SK-N-SH (cell line): ENCODE results near the gene HLF. TPM values are rescaled to one million over a fixed set of nuclear protein-coding genes. Genes with fewer than 3 reads are reported as not detected.

ENCODE experiments used
- CTCF ChIA-PET: fragments of 300-600, 350-600 bp; formaldehyde crosslinking; extraction: SDS; loops from one replicate; lab custom pipeline; 2021; lab: Yijun Ruan, JAX
- POLR2A ChIA-PET: fragments of 350-600 bp; sonication (Branson Sonifier 250); formaldehyde crosslinking; extraction: SDS; loops from one replicate; lab custom pipeline; 2020; ENCODE audit warnings: antibody characterized with exemption, inconsistent platforms; lab: Yijun Ruan, JAX
- DNase-seq: peaks from one replicate; pipeline ENCODE4 v3.0.0; 2012
- H2AFZ ChIP-seq: fragments of 200-600 bp; sonication (generic); 2 replicates; pipeline ENCODE4 v1.8.1; 2016; ENCODE audit warnings: antibody characterized with exemption, mild to moderate bottlenecking, low read depth
- H3F3A ChIP-seq: fragments of 200-600 bp; sonication (generic); replicated peaks from 2 replicates; pipeline ENCODE3; 2016; ENCODE audit warnings: antibody characterized with exemption, mild to moderate bottlenecking; ENCODE audit not compliant: insufficient read depth
- H3K27ac ChIP-seq, 2 experiments: fragments of 200-500 bp in 1 of 2; fragments of 200-600 bp in 1 of 2; sonication (Bioruptor generic) in 1 of 2; sonication (generic), shearing (Covaris generic) in 1 of 2; 2 replicates each; pipeline versions ENCODE4 v1.5.1 to v1.6.1; 2014 to 2016; ENCODE audit warnings: low read depth in 2 of 2, inconsistent platforms in 1 of 2, low read length in 1 of 2, mild to moderate bottlenecking in 1 of 2, mixed read lengths in 1 of 2
- H3K27me3 ChIP-seq: fragments of 200-600 bp; sonication (generic), shearing (Covaris generic); 2 replicates; pipeline ENCODE4 v1.6.1; 2016; ENCODE audit warnings: mixed run types; ENCODE audit not compliant: insufficient read depth
- H3K36me3 ChIP-seq, 2 experiments: fragments of 200-500 bp in 1 of 2; fragments of 200-600 bp in 1 of 2; sonication (Bioruptor generic) in 1 of 2; sonication (generic) in 1 of 2; replicated peaks in 1 of 2; 2 replicates each; pipeline versions ENCODE3 to v1.5.1; 2014 to 2016; ENCODE audit warnings: low read length in 1 of 2, mild to moderate bottlenecking in 1 of 2; ENCODE audit not compliant: insufficient read depth in 2 of 2, control insufficient read depth in 1 of 2
- H3K4me1 ChIP-seq, 2 experiments: fragments of 200-500 bp in 1 of 2; fragments of 200-600 bp in 1 of 2; sonication (Bioruptor generic) in 1 of 2; sonication (generic), shearing (Covaris generic) in 1 of 2; 2 replicates each; pipeline versions ENCODE4 v1.5.1 to v1.6.1; 2014 to 2016; ENCODE audit warnings: low read depth in 1 of 2, low read length in 1 of 2, mixed run types in 1 of 2; ENCODE audit not compliant: insufficient read depth in 2 of 2, control insufficient read depth in 1 of 2
- H3K4me2 ChIP-seq: fragments of 200-600 bp; sonication (generic), shearing (Covaris generic); 2 replicates; pipeline ENCODE4 v1.6.1; 2017; ENCODE audit warnings: mixed run types
- H3K4me3 ChIP-seq, 2 experiments: fragments of 200-500 bp in 1 of 2; fragments of 200-600 bp in 1 of 2; sonication (Bioruptor generic) in 1 of 2; sonication (generic), shearing (Covaris generic) in 1 of 2; 2 replicates each; pipeline versions ENCODE4 v1.5.1 to v1.8.1; 2014 to 2016; ENCODE audit warnings: low read depth in 2 of 2, inconsistent platforms in 1 of 2, low read length in 1 of 2, mild to moderate bottlenecking in 1 of 2, mixed read lengths in 1 of 2, moderate library complexity in 1 of 2
- H3K79me2 ChIP-seq: fragments of 200-600 bp; sonication (generic); 2 replicates; pipeline ENCODE4 v1.8.1; 2017; ENCODE audit warnings: mild to moderate bottlenecking; ENCODE audit not compliant: insufficient read depth
- H3K9ac ChIP-seq: fragments of 200-600 bp; sonication (generic); 2 replicates; pipeline ENCODE4 v1.6.1; 2017; ENCODE audit warnings: mixed run types
- H3K9me2 ChIP-seq: fragments of 200-600 bp; sonication (generic); 2 replicates; pipeline ENCODE4 v1.6.1; 2017; ENCODE audit warnings: mixed run types
- H3K9me3 ChIP-seq: fragments of 200-600 bp; sonication (generic); 2 replicates; pipeline ENCODE4 v1.6.1; 2017; ENCODE audit warnings: mixed run types, mild to moderate bottlenecking, moderate library complexity
- H4K20me1 ChIP-seq: fragments of 200-600 bp; sonication (generic); 2 replicates; pipeline ENCODE4 v1.6.1; 2017; ENCODE audit warnings: mild to moderate bottlenecking, mixed run types; ENCODE audit not compliant: insufficient read depth
- CHD2 ChIP-seq: fragments of 150-350 bp; IDR thresholded peaks from 2 replicates; pipeline ENCODE4 v1.6.1; 2018; ENCODE audit warnings: low read length; ENCODE audit not compliant: partially characterized antibody
- CTCF ChIP-seq: fragments of 200-600 bp; sonication (generic); IDR thresholded peaks from 2 replicates; pipeline ENCODE4 v1.6.1; 2017; ENCODE audit warnings: antibody characterized with exemption, mild to moderate bottlenecking, moderate library complexity
- ELF1 ChIP-seq: IDR thresholded peaks from 2 replicates; pipeline ENCODE4 v1.4.0; 2012
- EP300 ChIP-seq, 2 experiments: IDR thresholded peaks; 2 replicates each; pipeline versions ENCODE4 v1.4.0 to v1.6.1; 2012; ENCODE audit warnings: borderline replicate concordance in 1 of 2, low read depth in 1 of 2, low read length in 1 of 2
- EZH2phosphoT487 ChIP-seq: fragments of 200-600 bp; sonication (generic); IDR thresholded peaks from 2 replicates; pipeline ENCODE4 v1.6.1; 2017; ENCODE audit warnings: low read depth, mixed run types, mild to moderate bottlenecking, antibody characterized with exemption, moderate library complexity, borderline replicate concordance
- FOXM1 ChIP-seq: IDR thresholded peaks from 2 replicates; pipeline ENCODE4 v1.4.0; 2012; ENCODE audit warnings: low read depth, mild to moderate bottlenecking
- GATA2 ChIP-seq: sonication (generic); formaldehyde crosslinking; IDR thresholded peaks from 2 replicates; pipeline ENCODE4 v1.5.0; 2020; ENCODE audit warnings: mild to moderate bottlenecking, missing genetic modification reagents
- JUND ChIP-seq: IDR thresholded peaks from 2 replicates; pipeline ENCODE4 v1.4.0; 2012
- MEF2A ChIP-seq: IDR thresholded peaks from 2 replicates; pipeline ENCODE4 v1.4.0; 2012; ENCODE audit warnings: low read depth, borderline replicate concordance
- NFIC ChIP-seq: IDR thresholded peaks from 2 replicates; pipeline ENCODE4 v1.4.0; 2012; ENCODE audit warnings: borderline replicate concordance
- RAD21 ChIP-seq: IDR thresholded peaks from 2 replicates; pipeline ENCODE4 v1.6.1; 2012; ENCODE audit warnings: mild to moderate bottlenecking, low read length
- RXRA ChIP-seq: IDR thresholded peaks from 2 replicates; pipeline ENCODE4 v1.4.0; 2012; ENCODE audit warnings: low read depth, mild to moderate bottlenecking, borderline replicate concordance
- SIN3A ChIP-seq: IDR thresholded peaks from 2 replicates; pipeline ENCODE4 v1.6.1; 2012; ENCODE audit warnings: low read depth, mild to moderate bottlenecking, low read length, moderate library complexity, borderline replicate concordance
- TAF1 ChIP-seq: IDR thresholded peaks from 2 replicates; pipeline ENCODE4 v1.6.1; 2012; ENCODE audit warnings: low read depth, mild to moderate bottlenecking, low read length, moderate library complexity, borderline replicate concordance
- USF1 ChIP-seq: IDR thresholded peaks from 2 replicates; pipeline ENCODE4 v1.4.0; 2012; ENCODE audit warnings: low read depth, borderline replicate concordance
- USF2 ChIP-seq: fragments of 150-350 bp; IDR thresholded peaks from 2 replicates; pipeline ENCODE4 v1.6.1; 2017; ENCODE audit warnings: antibody characterized with exemption, low read length, low read depth, borderline replicate concordance
- YY1 ChIP-seq: IDR thresholded peaks from 2 replicates; pipeline ENCODE4 v1.4.0; 2012; ENCODE audit warnings: low read depth, mild to moderate bottlenecking
- ZBTB33 ChIP-seq: IDR thresholded peaks from 2 replicates; pipeline ENCODE4 v1.4.0; 2012; ENCODE audit warnings: low read depth, borderline replicate concordance
- WGBS: methylation state at CpG from one replicate; pipeline ENCODE4 v1.1.6; 2017; ENCODE audit warnings: low lambda C conversion rate; 5-methylcytosine and 5-hydroxymethylcytosine counted together
- polyA plus RNA-seq, 3 experiments: library from polyadenylated mRNA; depleted of rRNA; stranded (reverse); fragments of >200 nt; gene quantifications; 2 replicates each; pipeline ENCODE4 v1.2.3, GENCODE V29; 2012

Gene HLF
- polyA plus RNA-seq, 1 of the 3 experiments (the other 2 are of a cell fraction), result 0.03 TPM

- no peak for TF ChIP-seq USF1
These were observed 86.1 kb downstream of the HLF start (continued) for GRCh38 chr17:55350825-55351205.

- Histone ChIP-seq H3K4me1 (peaks cover 0 to 2% of the 10 kb centered on the region in 2 experiments; a peak in 1 of 4 replicates), H3K9me2 (no peaks in the 10 kb centered on the region), H3K27ac (no peak overlapping the region), H3K79me2 (no peaks in the 10 kb centered on the region), H2AFZ (no peak overlapping the region), H3K27me3 (no peaks in the 10 kb centered on the region)
- DNase-seq, result no peak
- no peak for TF ChIP-seq EZH2phosphoT487
- TF ChIP-seq CHD2, result no peak
- no peak for TF ChIP-seq EP300 (IDR thresholded peaks at IDR 0.05; ENCODE audit: borderline replicate concordance in 1 of 2, low read depth in 1 of 2, low read length in 1 of 2)
- TF ChIP-seq RAD21, result no peak
- no peak for TF ChIP-seq ZBTB33
- TF ChIP-seq TAF1, result no peak
- no peak for TF ChIP-seq YY1
- TF ChIP-seq USF2, result no peak
- no peak for TF ChIP-seq GATA2
- no peak for TF ChIP-seq ELF1
- TF ChIP-seq MEF2A, result no peak
- TF ChIP-seq FOXM1, result no peak
- no peak for TF ChIP-seq RXRA
- TF ChIP-seq CTCF, result no peak
- no peak for TF ChIP-seq JUND
- no peak for TF ChIP-seq USF1
- no peak for TF ChIP-seq NFIC
- no peak for TF ChIP-seq SIN3A
- TF ChIP-seq, all 33 proteins: peak for 0
- H3K4me3 ChIP-seq, result no peak overlapping the region
- ChIA-PET CTCF (interaction anchor here (0.7 to 2.5 kb wide), 3 partner anchors 91 to 358 kb away, joined by 3 to 13 read pairs (median 12); no protein-coding TSS in a partner anchor), POLR2A (no interaction called here)
- H3K9me3 ChIP-seq, result no peaks in the 10 kb centered on the region
- H3K4me2 ChIP-seq, result no peak overlapping the region
- H3K36me3 ChIP-seq, result no peaks in the 10 kb centered on the region
- 70% methylated on average over 1 of the region's 1 CpG for WGBS
- H4K20me1 ChIP-seq, result no peaks in the 10 kb centered on the region
- no peaks in the 10 kb centered on the region for H3F3A ChIP-seq
- no peak overlapping the region for H3K9ac ChIP-seq
These were observed 86.5 kb downstream of the HLF start for GRCh38 chr17:55351226-55351625.
